ENCODE measurements around the gene PSME3IP1. TPM values are rescaled to one million over a fixed set of nuclear protein-coding genes. Genes with fewer than 3 reads are reported as not detected.

PSME3IP1 gene
- total RNA-seq, 1 experiment from 2014 or later, result 45.6 TPM

- intact Hi-C loops (cut with micrococcal nuclease), result no loop called here
- Histone ChIP-seq H3K4me2 (ENCODE audit: low read length) (no peak overlapping the region), H3K4me3 (ENCODE audit: low read length) (no peak overlapping the region), H3K9me2 (replicated peaks; ENCODE audit: low read length) (no peaks in the 10 kb centered on the region), H3K27ac (ENCODE audit: low read length) (no peak overlapping the region), H3K4me1 (ENCODE audit: insufficient read depth, low read length) (no peaks in the 10 kb centered on the region), H3K36me3 (ENCODE audit: low read depth, low read length) (no peaks in the 10 kb centered on the region), H3K9me3 (ENCODE audit: low read length) (no peaks in the 10 kb centered on the region), H2AFZ (ENCODE audit: low read length) (no peak overlapping the region), H3F3A (ENCODE audit: low read length, unreplicated experiment) (no peaks in the 10 kb centered on the region), H3K79me2 (ENCODE audit: low read length) (no peaks in the 10 kb centered on the region), H3K27me3 (ENCODE audit: low read length) (no peaks in the 10 kb centered on the region), H4K20me1 (ENCODE audit: low read length) (no peaks in the 10 kb centered on the region), H3K9ac (ENCODE audit: low read length) (no peak overlapping the region)
- no peak for TF ChIP-seq EZH2phosphoT487 (IDR thresholded peaks at IDR 0.05; ENCODE audit: borderline replicate concordance, low read length)
- TF ChIP-seq CTCF (conservative IDR thresholded peaks at IDR 0.05; ENCODE audit: low read depth, low read length), result no peak
- no peak for TF ChIP-seq EZH2 (IDR thresholded peaks at IDR 0.05; ENCODE audit: low read length, unreplicated experiment)
- no peak for DNase-seq
- ChIA-PET POLR2A (ENCODE audit: unreplicated experiment) (interaction anchor here (0.6 kb wide), 1 partner anchor 13 kb away, joined by 4 read pairs; no protein-coding TSS in a partner anchor), CTCF (no interaction called here)
- no peak for ATAC-seq
- no TSS peak for BruUV-seq (replicated peaks)
Observed at GRCh38 chr16:57145046-57146021, 40.5 kb downstream of the PSME3IP1 start.

- no peaks in the 10 kb centered on the region for H3K36me3 ChIP-seq (ENCODE audit: low read depth, low read length)
- ATAC-seq (no peak), DNase-seq (no peak)
- H3K4me3 ChIP-seq (ENCODE audit: low read length), result no peak overlapping the region
- no peak for TF ChIP-seq CTCF (conservative IDR thresholded peaks at IDR 0.05; ENCODE audit: low read depth, low read length)
- no peak for TF ChIP-seq EZH2phosphoT487 (IDR thresholded peaks at IDR 0.05; ENCODE audit: borderline replicate concordance, low read length)
- TF ChIP-seq EZH2 (IDR thresholded peaks at IDR 0.05; ENCODE audit: low read length, unreplicated experiment), result no peak
- no peaks in the 10 kb centered on the region for H3K79me2 ChIP-seq (ENCODE audit: low read length)
- no peak overlapping the region for H2AFZ ChIP-seq (ENCODE audit: low read length)
- no peaks in the 10 kb centered on the region for H3K4me1 ChIP-seq (ENCODE audit: insufficient read depth, low read length)
- no peaks in the 10 kb centered on the region for H4K20me1 ChIP-seq (ENCODE audit: low read length)
- BruUV-seq (replicated peaks), result no TSS peak
- intact Hi-C loops (cut with micrococcal nuclease), result no loop called here
- no peak overlapping the region for H3K9ac ChIP-seq (ENCODE audit: low read length)
- no peaks in the 10 kb centered on the region for H3K9me3 ChIP-seq (ENCODE audit: low read length)
- no peak overlapping the region for H3K27ac ChIP-seq (ENCODE audit: low read length)
- H3F3A ChIP-seq (ENCODE audit: low read length, unreplicated experiment), result no peaks in the 10 kb centered on the region
- no peak overlapping the region for H3K4me2 ChIP-seq (ENCODE audit: low read length)
- ChIA-PET POLR2A (ENCODE audit: unreplicated experiment) (no interaction called here), CTCF (no interaction called here)
- no peaks in the 10 kb centered on the region for H3K9me2 ChIP-seq (replicated peaks; ENCODE audit: low read length)
- H3K27me3 ChIP-seq (ENCODE audit: low read length), result no peaks in the 10 kb centered on the region
Observed at GRCh38 chr16:57144027-57144426, 41.8 kb downstream of the PSME3IP1 start.

Data from PC-3 (cell line).